K562 (cell line): ENCODE data around the gene TNFRSF18. TPM values are rescaled to one million over a fixed set of nuclear protein-coding genes. Genes with fewer than 3 reads are reported as not detected.

Source experiments
- ATAC-seq: fragments of 200-7000 bp; cut with Tn5 transposase; 3 replicates; pipeline ENCODE4 v1.9.1; 2020; ENCODE audit warnings: moderate library complexity
- BruUV-seq: library from RNA; stranded (reverse); fragments of 400-500 nt; replicated peaks from 2 replicates; lab custom pipeline; 2021; lab: Mats Ljungman, UMichigan
- CTCF ChIA-PET: fragments of 300-600 bp; formaldehyde crosslinking; extraction: SDS; loops from one replicate; lab custom pipeline; 2021; ENCODE audit warnings: low intra/inter-chr PET ratio; lab: Yijun Ruan, JAX
- POLR2A ChIA-PET: fragments of 300-600, 350-650 bp; sonication (Branson Sonifier 250); formaldehyde crosslinking; extraction: SDS; loops from one replicate; lab custom pipeline; 2021; ENCODE audit warnings: antibody characterized with exemption, inconsistent platforms; lab: Yijun Ruan, JAX
- DNase-seq, 4 experiments: peaks; one replicate each; pipeline versions ENCODE4 v3.0.0 to v3.0.0-alpha.2; 2011 to 2018; ENCODE audit warnings: low spot score in 3 of 4, mixed read lengths in 3 of 4; ENCODE audit errors: extremely low read depth in 1 of 4
- FAIRE-seq: peaks from 2 replicates; lab custom pipeline; 2011; peaks lifted over from hg19 to GRCh38; lab: Jason Lieb, UNC
- H2AFZ ChIP-seq: 2 replicates; pipeline ENCODE4 v1.6.0; 2011; ENCODE audit warnings: low read depth, low read length, control low read depth, inconsistent platforms
- H3K27ac ChIP-seq: fragments of 200-600 bp; 3 replicates; pipeline ENCODE4 v1.8.0; 2011; ENCODE audit warnings: low read depth, mild to moderate bottlenecking, control low read depth, inconsistent platforms, low read length, moderate library complexity, mixed read lengths; ENCODE audit errors: extremely low read depth
- H3K27me3 ChIP-seq, 2 experiments: fragments of 300-600 bp in 1 of 2; 2 replicates in 1 of 2; 3 replicates in 1 of 2; pipeline versions ENCODE4 v1.6.0 to v1.8.0; 2011; ENCODE audit warnings: inconsistent platforms in 2 of 2, low read length in 2 of 2, mild to moderate bottlenecking in 1 of 2, mixed read lengths in 1 of 2, moderate library complexity in 1 of 2; ENCODE audit not compliant: control insufficient read depth in 2 of 2, insufficient read depth in 2 of 2
- H3K36me3 ChIP-seq: fragments of 300-600 bp; 3 replicates; pipeline ENCODE4 v1.8.0; 2011; ENCODE audit warnings: mild to moderate bottlenecking, low read length, inconsistent platforms; ENCODE audit not compliant: control insufficient read depth, insufficient read depth
- H3K4me1 ChIP-seq, 2 experiments: fragments of 200-600 bp in 1 of 2; replicated peaks in 1 of 2; 2 replicates in 1 of 2; 3 replicates in 1 of 2; pipeline versions ENCODE4 v1.5.1 to v1.8.0; 2011; ENCODE audit warnings: inconsistent platforms in 2 of 2, low read length in 2 of 2, mild to moderate bottlenecking in 1 of 2, mixed read lengths in 1 of 2, moderate library complexity in 1 of 2; ENCODE audit not compliant: control insufficient read depth in 2 of 2, insufficient read depth in 2 of 2
- H3K4me2 ChIP-seq: 2 replicates; pipeline ENCODE4 v1.6.1; 2011; ENCODE audit warnings: low read length, control low read depth, inconsistent platforms, mixed read lengths; ENCODE audit not compliant: insufficient read depth
- H3K4me3 ChIP-seq: fragments of 200-600 bp; sonication (generic), shearing (Covaris generic); 2 replicates; pipeline ENCODE4 v1.5.1; 2016; ENCODE audit warnings: control low read depth, inconsistent platforms
- H3K79me2 ChIP-seq: fragments of 200-600 bp; 3 replicates; pipeline ENCODE4 v1.8.0; 2011; ENCODE audit warnings: low read length, inconsistent platforms; ENCODE audit not compliant: control insufficient read depth, insufficient read depth
- H3K9ac ChIP-seq, 2 experiments: 2 replicates each; pipeline versions ENCODE4 v1.6.0 to v1.6.1; 2011; ENCODE audit warnings: low read depth in 2 of 2, low read length in 2 of 2, control low read depth in 1 of 2, inconsistent platforms in 1 of 2, mild to moderate bottlenecking in 1 of 2, mixed read lengths in 1 of 2; ENCODE audit not compliant: insufficient read depth in 1 of 2
- H3K9me1 ChIP-seq: one replicate; pipeline ENCODE4 v1.6.0; 2011; ENCODE audit warnings: inconsistent platforms, mild to moderate bottlenecking, low read length, moderate library complexity; ENCODE audit not compliant: control insufficient read depth, insufficient read depth
- H3K9me3 ChIP-seq: replicated peaks from 2 replicates; pipeline ENCODE4 v1.5.1; 2011; ENCODE audit warnings: low read depth, low read length, inconsistent platforms; ENCODE audit not compliant: control insufficient read depth, insufficient read depth
- H4K20me1 ChIP-seq: replicated peaks from 2 replicates; pipeline ENCODE4 v1.6.1; 2011; ENCODE audit warnings: low read length, inconsistent platforms, mixed read lengths; ENCODE audit not compliant: control insufficient read depth, insufficient read depth
- ZNF830 ChIP-seq: fragments of 250-450 bp; sonication (Bioruptor Pico); IDR thresholded peaks from 2 replicates; pipeline ENCODE4 v1.5.0; 2021; ENCODE audit warnings: mild to moderate bottlenecking
- WGBS: fragments of 100-300 bp; shearing (Covaris generic); methylation state at CpG from one replicate; pipeline ENCODE4 v1.1.6; 2016; ENCODE audit warnings: low coverage, mixed read lengths; ENCODE audit not compliant: insufficient coverage; ENCODE audit errors: missing lambda C conversion rate; 5-methylcytosine and 5-hydroxymethylcytosine counted together
- in situ Hi-C: fragments of 300-500 bp; cut with MboI; formaldehyde crosslinking; loops from 4 replicates; pipeline ENCODE4 v1.15.0; 2018; ENCODE audit warnings: inconsistent platforms, mixed read lengths
- intact Hi-C: fragments of 100-400 bp; cut with micrococcal nuclease; formaldehyde crosslinking; loops from 2 replicates; pipeline ENCODE4 v1.14.2; 2022
- polyA plus RNA-seq, 8 experiments: library from polyadenylated mRNA; depleted of rRNA in 4 of 8; stranded (reverse) in 5 of 8; unstranded in 3 of 8; fragments of >200 nt; fragmentation: Nextera tagmentation in 2 of 8; fragmentation: Illumina TruSeq in 1 of 8; extraction: Ambion mirVana in 2 of 8; extraction: Trizol in 1 of 8; gene quantifications; 2 replicates each; pipeline versions ENCODE4 v1.2.1 to v1.2.3, GENCODE V29; 2011 to 2014; ENCODE audit warnings: inconsistent platforms in 1 of 8, missing spikeins in 1 of 8
- total RNA-seq, 7 experiments: library from RNA; depleted of rRNA in 6 of 7; stranded (reverse); fragments of >200 nt in 6 of 7; fragmentation: Illumina TruSeq in 2 of 7; extraction: Trizol in 2 of 7; gene quantifications; 2 replicates each; pipeline versions ENCODE4 v1.2.1 to v1.2.3, GENCODE V29; 2011 to 2021; ENCODE audit warnings: low replicate concordance in 1 of 7
- TF ChIP-seq, protein P1 (sequence below): sonication (generic); formaldehyde crosslinking; IDR thresholded peaks from 2 replicates; pipeline ENCODE4 v1.8.1; 2023; ENCODE audit warnings: mild to moderate bottlenecking, missing genetic modification reagents
- TF ChIP-seq, protein P2 (sequence below): sonication (generic); formaldehyde crosslinking; IDR thresholded peaks from 2 replicates; pipeline ENCODE4 v1.8.0; 2022; ENCODE audit warnings: mild to moderate bottlenecking, missing genetic modification reagents
- TF ChIP-seq, protein P3 (sequence below): sonication (generic); formaldehyde crosslinking; IDR thresholded peaks from 2 replicates; pipeline ENCODE4 v1.9.0; 2022; ENCODE audit warnings: mild to moderate bottlenecking, missing genetic modification reagents
- TF ChIP-seq, protein P4 (sequence below): sonication (generic); formaldehyde crosslinking; IDR thresholded peaks from 2 replicates; pipeline ENCODE4 v1.9.0; 2022; ENCODE audit warnings: mild to moderate bottlenecking, missing genetic modification reagents
- TF ChIP-seq, protein P5 (sequence below), 2 experiments: fragments of 450-650 bp; conservative IDR thresholded peaks; 2 replicates each; pipeline ENCODE4 v1.6.1; 2017; ENCODE audit warnings: mild to moderate bottlenecking in 2 of 2, moderate library complexity in 2 of 2

The TNFRSF18 gene
- total and polyA plus RNA-seq, 9 of the 15 experiments (the other 6 are each of a cell fraction or from before 2014, with no cell fraction given): 0.24 to 0.27 TPM; not detected in 7

DNA sequence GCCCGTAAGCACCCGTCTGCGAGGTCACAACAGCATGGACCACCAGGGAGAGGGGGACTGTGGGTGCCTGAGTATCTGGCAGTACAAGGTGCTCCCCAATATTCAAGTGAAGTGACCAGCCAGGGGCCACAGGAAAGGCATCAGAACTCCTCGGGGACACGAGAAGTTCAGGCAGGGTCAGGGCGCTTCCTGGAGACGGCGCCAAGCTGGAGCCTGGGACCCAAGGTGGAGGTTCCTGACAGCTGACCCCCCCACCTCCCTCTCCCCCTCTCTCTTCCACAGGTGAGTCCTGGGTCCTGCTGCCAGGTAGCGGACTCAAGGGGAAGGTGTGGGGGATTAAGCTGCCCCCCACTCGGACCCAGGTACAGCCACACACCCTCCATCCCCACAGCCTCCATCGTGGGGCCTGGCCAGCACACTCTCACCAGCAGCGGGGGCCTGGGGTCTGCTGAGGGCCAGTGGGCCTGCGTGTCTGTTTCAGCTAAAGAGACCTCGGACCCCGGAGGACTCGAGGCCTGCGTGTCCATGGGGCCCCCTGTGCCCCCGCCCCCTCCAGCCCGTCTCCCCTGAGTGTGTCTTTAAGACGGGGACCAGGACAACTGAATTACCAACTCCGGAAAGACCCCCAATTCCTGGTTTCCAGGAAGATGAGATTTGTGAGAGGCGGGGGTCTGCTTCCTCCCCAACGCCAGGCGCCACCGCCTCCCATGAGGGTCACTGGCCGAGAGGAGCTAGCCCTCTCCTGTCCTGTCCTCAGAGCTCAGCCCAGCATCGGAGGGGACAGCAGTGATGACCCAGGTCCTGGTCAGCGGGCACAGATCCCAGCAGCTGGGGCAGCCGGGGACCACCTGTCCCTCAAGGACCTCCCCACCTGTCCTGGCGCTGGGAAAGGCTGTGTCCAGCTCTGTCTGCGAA lies 6.2 kb downstream of the TNFRSF18 start:
- no peaks in the 10 kb centered on the region for H4K20me1 ChIP-seq
- no peaks in the 10 kb centered on the region; the same call in 1 of the 2 replicates for H3K9me3 ChIP-seq
- H3K36me3 ChIP-seq: no peaks in the 10 kb centered on the region
- peak overlapping the region; percentile 54 for H3K4me2 ChIP-seq
- H3K9ac ChIP-seq: peak overlapping the region; percentile 66 to 90; a peak in 3 of 4 replicates
- ATAC-seq (no peak), DNase-seq (peak in 1 of 4 experiments; percentile 16), FAIRE-seq (peak; percentile 51)
- H2AFZ ChIP-seq: peak overlapping the region; percentile 61; the same call in 1 of the 2 replicates
- H3K4me3 ChIP-seq: peak overlapping the region; percentile 51
- BruUV-seq: no TSS peak
- no peaks in the 10 kb centered on the region for H3K9me1 ChIP-seq
- peaks cover 0 to 77% of the 10 kb centered on the region in 2 experiments; a peak in 4 of 5 replicates for H3K4me1 ChIP-seq
- POLR2A ChIA-PET: interaction anchor here (0.9 to 1.4 kb wide), 2 partner anchors 10 to 31 kb away, joined by 3 to 4 read pairs; partner anchors contain the start of genes B3GALT6 and SDF4
- no peak overlapping the region; the same call in 2 of the 3 replicates for H3K27ac ChIP-seq
- in situ Hi-C loops (no loop called here), intact Hi-C loops (no loop called here)
- H3K79me2 ChIP-seq: no peaks in the 10 kb centered on the region
- CTCF ChIA-PET: no interaction called here
- no peaks in the 10 kb centered on the region; a peak in 1 of 5 replicates for H3K27me3 ChIP-seq
- WGBS: 64% methylated on average over 24 of the region's 31 CpGs
- TF ChIP-seq, protein P1, sequence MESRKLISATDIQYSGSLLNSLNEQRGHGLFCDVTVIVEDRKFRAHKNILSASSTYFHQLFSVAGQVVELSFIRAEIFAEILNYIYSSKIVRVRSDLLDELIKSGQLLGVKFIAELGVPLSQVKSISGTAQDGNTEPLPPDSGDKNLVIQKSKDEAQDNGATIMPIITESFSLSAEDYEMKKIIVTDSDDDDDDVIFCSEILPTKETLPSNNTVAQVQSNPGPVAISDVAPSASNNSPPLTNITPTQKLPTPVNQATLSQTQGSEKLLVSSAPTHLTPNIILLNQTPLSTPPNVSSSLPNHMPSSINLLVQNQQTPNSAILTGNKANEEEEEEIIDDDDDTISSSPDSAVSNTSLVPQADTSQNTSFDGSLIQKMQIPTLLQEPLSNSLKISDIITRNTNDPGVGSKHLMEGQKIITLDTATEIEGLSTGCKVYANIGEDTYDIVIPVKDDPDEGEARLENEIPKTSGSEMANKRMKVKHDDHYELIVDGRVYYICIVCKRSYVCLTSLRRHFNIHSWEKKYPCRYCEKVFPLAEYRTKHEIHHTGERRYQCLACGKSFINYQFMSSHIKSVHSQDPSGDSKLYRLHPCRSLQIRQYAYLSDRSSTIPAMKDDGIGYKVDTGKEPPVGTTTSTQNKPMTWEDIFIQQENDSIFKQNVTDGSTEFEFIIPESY (CRISPR knock-in tag): peak; percentile 39; the same call in 1 of the 2 replicates
- TF ChIP-seq ZNF830: peak; percentile 23; the same call in 1 of the 2 replicates
- TF ChIP-seq, protein P2, sequence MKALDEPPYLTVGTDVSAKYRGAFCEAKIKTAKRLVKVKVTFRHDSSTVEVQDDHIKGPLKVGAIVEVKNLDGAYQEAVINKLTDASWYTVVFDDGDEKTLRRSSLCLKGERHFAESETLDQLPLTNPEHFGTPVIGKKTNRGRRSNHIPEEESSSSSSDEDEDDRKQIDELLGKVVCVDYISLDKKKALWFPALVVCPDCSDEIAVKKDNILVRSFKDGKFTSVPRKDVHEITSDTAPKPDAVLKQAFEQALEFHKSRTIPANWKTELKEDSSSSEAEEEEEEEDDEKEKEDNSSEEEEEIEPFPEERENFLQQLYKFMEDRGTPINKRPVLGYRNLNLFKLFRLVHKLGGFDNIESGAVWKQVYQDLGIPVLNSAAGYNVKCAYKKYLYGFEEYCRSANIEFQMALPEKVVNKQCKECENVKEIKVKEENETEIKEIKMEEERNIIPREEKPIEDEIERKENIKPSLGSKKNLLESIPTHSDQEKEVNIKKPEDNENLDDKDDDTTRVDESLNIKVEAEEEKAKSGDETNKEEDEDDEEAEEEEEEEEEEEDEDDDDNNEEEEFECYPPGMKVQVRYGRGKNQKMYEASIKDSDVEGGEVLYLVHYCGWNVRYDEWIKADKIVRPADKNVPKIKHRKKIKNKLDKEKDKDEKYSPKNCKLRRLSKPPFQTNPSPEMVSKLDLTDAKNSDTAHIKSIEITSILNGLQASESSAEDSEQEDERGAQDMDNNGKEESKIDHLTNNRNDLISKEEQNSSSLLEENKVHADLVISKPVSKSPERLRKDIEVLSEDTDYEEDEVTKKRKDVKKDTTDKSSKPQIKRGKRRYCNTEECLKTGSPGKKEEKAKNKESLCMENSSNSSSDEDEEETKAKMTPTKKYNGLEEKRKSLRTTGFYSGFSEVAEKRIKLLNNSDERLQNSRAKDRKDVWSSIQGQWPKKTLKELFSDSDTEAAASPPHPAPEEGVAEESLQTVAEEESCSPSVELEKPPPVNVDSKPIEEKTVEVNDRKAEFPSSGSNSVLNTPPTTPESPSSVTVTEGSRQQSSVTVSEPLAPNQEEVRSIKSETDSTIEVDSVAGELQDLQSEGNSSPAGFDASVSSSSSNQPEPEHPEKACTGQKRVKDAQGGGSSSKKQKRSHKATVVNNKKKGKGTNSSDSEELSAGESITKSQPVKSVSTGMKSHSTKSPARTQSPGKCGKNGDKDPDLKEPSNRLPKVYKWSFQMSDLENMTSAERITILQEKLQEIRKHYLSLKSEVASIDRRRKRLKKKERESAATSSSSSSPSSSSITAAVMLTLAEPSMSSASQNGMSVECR (CRISPR knock-in tag): peak; percentile 42
- TF ChIP-seq, protein P3, sequence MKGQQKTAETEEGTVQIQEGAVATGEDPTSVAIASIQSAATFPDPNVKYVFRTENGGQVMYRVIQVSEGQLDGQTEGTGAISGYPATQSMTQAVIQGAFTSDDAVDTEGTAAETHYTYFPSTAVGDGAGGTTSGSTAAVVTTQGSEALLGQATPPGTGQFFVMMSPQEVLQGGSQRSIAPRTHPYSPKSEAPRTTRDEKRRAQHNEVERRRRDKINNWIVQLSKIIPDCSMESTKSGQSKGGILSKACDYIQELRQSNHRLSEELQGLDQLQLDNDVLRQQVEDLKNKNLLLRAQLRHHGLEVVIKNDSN (CRISPR knock-in tag): no peak
- TF ChIP-seq, protein P4, sequence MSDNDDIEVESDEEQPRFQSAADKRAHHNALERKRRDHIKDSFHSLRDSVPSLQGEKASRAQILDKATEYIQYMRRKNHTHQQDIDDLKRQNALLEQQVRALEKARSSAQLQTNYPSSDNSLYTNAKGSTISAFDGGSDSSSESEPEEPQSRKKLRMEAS (CRISPR knock-in tag): peak; percentile 20; the same call in 1 of the 2 replicates
- TF ChIP-seq, protein P5, sequence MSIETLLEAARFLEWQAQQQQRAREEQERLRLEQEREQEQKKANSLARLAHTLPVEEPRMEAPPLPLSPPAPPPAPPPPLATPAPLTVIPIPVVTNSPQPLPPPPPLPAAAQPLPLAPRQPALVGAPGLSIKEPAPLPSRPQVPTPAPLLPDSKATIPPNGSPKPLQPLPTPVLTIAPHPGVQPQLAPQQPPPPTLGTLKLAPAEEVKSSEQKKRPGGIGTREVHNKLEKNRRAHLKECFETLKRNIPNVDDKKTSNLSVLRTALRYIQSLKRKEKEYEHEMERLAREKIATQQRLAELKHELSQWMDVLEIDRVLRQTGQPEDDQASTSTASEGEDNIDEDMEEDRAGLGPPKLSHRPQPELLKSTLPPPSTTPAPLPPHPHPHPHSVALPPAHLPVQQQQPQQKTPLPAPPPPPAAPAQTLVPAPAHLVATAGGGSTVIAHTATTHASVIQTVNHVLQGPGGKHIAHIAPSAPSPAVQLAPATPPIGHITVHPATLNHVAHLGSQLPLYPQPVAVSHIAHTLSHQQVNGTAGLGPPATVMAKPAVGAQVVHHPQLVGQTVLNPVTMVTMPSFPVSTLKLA (conservative IDR thresholded peaks at IDR 0.05): no peak
